ENCODE measurements around the gene CSNK1A1L. TPM values are rescaled to one million over a fixed set of nuclear protein-coding genes. Genes with fewer than 3 reads are reported as not detected.

CSNK1A1L gene
- total and polyA plus RNA-seq, 2 of the 4 experiments (the other 2 are of a cell fraction), result not detected

GRCh38 chr13:37087486-37087885, 18.0 kb downstream of the CSNK1A1L start:
- CTCF ChIA-PET, result no interaction called here

More at GRCh38 chr13:37087486-37087885, 18.0 kb downstream of the CSNK1A1L start:
- Histone ChIP-seq H2AK5ac (ENCODE audit: low read depth, low read length) (no peak overlapping the region), H3K9ac (ENCODE audit: low read depth, low read length) (no peak overlapping the region), H3K4me2 (ENCODE audit: low read depth, low read length) (no peak overlapping the region), H3K56ac (ENCODE audit: extremely low read depth, insufficient read depth, low read length) (no peak overlapping the region), H2AK9ac (replicated peaks; ENCODE audit: low read depth, low read length, poor library complexity) (no peak overlapping the region), H4K20me1 (ENCODE audit: insufficient read depth, low read length) (no peaks in the 10 kb centered on the region), H4K8ac (ENCODE audit: low read depth in 2 of 2, low read length in 2 of 2) (no peak overlapping the region), H4K5ac (ENCODE audit: low read depth, low read length) (no peak overlapping the region), H2BK15ac (ENCODE audit: low read depth, low read length) (no peak overlapping the region), H2BK5ac (ENCODE audit: low read depth, low read length, poor library complexity, severe bottlenecking) (no peak overlapping the region), H3K27me3 (ENCODE audit: control insufficient read depth, insufficient read depth, low read length) (peaks cover 4% of the 10 kb centered on the region), H3K14ac (replicated peaks; ENCODE audit: low read depth, low read length) (no peak overlapping the region), H2AFZ (replicated peaks; ENCODE audit: low read length, poor library complexity) (no peak overlapping the region), H3K4me3 (ENCODE audit: insufficient read depth, low read depth, low read length) (no peak overlapping the region), H3K79me1 (ENCODE audit: low read depth in 1 of 2, low read length in 2 of 2) (no peaks in the 10 kb centered on the region), H3K23ac (ENCODE audit: low read depth, low read length) (no peak overlapping the region), H2BK120ac (ENCODE audit: low read depth, low read length) (no peak overlapping the region), H3K9me1 (ENCODE audit: insufficient read depth, low read length) (no peaks in the 10 kb centered on the region), H3K9me3 (ENCODE audit: control insufficient read depth, insufficient read depth, low read length) (no peaks in the 10 kb centered on the region), H4K91ac (ENCODE audit: insufficient read depth, low read depth, low read length) (no peak overlapping the region), H2BK20ac (ENCODE audit: low read depth, low read length) (no peak overlapping the region), H3K27ac (ENCODE audit: insufficient read depth, low read length) (no peak overlapping the region), H3K18ac (ENCODE audit: low read depth, low read length) (no peak overlapping the region), H3K36me3 (ENCODE audit: control insufficient read depth, insufficient read depth, low read length) (no peaks in the 10 kb centered on the region), H3K4me1 (ENCODE audit: control insufficient read depth, insufficient read depth, low read length) (no peaks in the 10 kb centered on the region), H3K4ac (ENCODE audit: low read depth, low read length) (no peak overlapping the region)
- WGBS, 2 experiments (ENCODE audit: extremely low coverage in 2 of 2, insufficient read length in 1 of 2), result no CpG with 5 or more reads among the region's 2 CpGs
- DNase-seq, result no peak
- no TSS peak for BruUV-seq (replicated peaks)
- intact Hi-C loops (cut with micrococcal nuclease) (no loop called here), in situ Hi-C loops (cut with MboI; ENCODE audit: low sequenced_read_pairs) (loop anchor here (25.0 kb wide), 2 partner anchors 950 to 1125 kb away; no protein-coding TSS in a partner anchor), dilution Hi-C loops (cut with HindIII; ENCODE audit: low sequenced_read_pairs, unreplicated experiment) (no loop called here)
- no peak for ATAC-seq (ENCODE audit: low read depth)
- POLR2A ChIA-PET (ENCODE audit: unreplicated experiment), result no interaction called here
- no peak for TF ChIP-seq MXI1 (IDR thresholded peaks at IDR 0.05; ENCODE audit: borderline replicate concordance, low read depth, low read length)
- no peak for TF ChIP-seq BHLHE40 (IDR thresholded peaks at IDR 0.05; ENCODE audit: low read depth, low read length)
- TF ChIP-seq RAD21 (IDR thresholded peaks at IDR 0.05; ENCODE audit: low read length), result no peak
- no peak for TF ChIP-seq CEBPB (IDR thresholded peaks at IDR 0.05; ENCODE audit: low read depth, low read length)
- TF ChIP-seq RCOR1 (IDR thresholded peaks at IDR 0.05; ENCODE audit: insufficient replicate concordance, low read length), result no peak
- no peak for TF ChIP-seq USF2 (IDR thresholded peaks at IDR 0.05; ENCODE audit: low read depth, low read length)
- TF ChIP-seq MAZ (IDR thresholded peaks at IDR 0.05; ENCODE audit: borderline replicate concordance, low read depth, low read length), result no peak
- TF ChIP-seq POLR2A (IDR thresholded peaks at IDR 0.05; ENCODE audit: low read depth, low read length), result no peak
- TF ChIP-seq FOS (IDR thresholded peaks at IDR 0.05; ENCODE audit: low read depth, low read length), result no peak
- TF ChIP-seq RFX5 (IDR thresholded peaks at IDR 0.05; ENCODE audit: low read depth, low read length), result no peak
- TF ChIP-seq CTCF (conservative IDR thresholded peaks at IDR 0.05; ENCODE audit: low read depth, low read length), result no peak
- TF ChIP-seq ELK1 (IDR thresholded peaks at IDR 0.05; ENCODE audit: borderline replicate concordance, low read depth, low read length), result no peak
- no peak for TF ChIP-seq CHD1 (IDR thresholded peaks at IDR 0.05; ENCODE audit: low read depth, low read length)
- no peak for TF ChIP-seq SMC3 (IDR thresholded peaks at IDR 0.05; ENCODE audit: low read depth, low read length)
- no peak for TF ChIP-seq MAFK (IDR thresholded peaks at IDR 0.05; ENCODE audit: low read depth, low read length)
- no peak for TF ChIP-seq NFE2L2 (IDR thresholded peaks at IDR 0.05; ENCODE audit: low read depth, low read length)

Data from IMR-90 (cell line).